BLaER1 (cell line): Measurements from ENCODE around the gene ARRDC4.
A peak's percentile ranks its signal among the peaks of the same experiment; 100 is the strongest.

ENCODE experiments used
- H3K27ac ChIP-seq: shearing (Covaris generic); formaldehyde crosslinking; 2 replicates; pipeline ENCODE4 v1.8.1; 2022
- H3K27me3 ChIP-seq: shearing (Covaris generic); formaldehyde crosslinking; 2 replicates; pipeline ENCODE4 v1.8.1; 2022
- H3K36me3 ChIP-seq: shearing (Covaris generic); formaldehyde crosslinking; 2 replicates; pipeline ENCODE4 v1.8.1; 2022
- H3K4me1 ChIP-seq: shearing (Covaris generic); formaldehyde crosslinking; 2 replicates; pipeline ENCODE4 v1.8.1; 2022
- H3K4me2 ChIP-seq: shearing (Covaris generic); formaldehyde crosslinking; 2 replicates; pipeline ENCODE4 v1.8.1; 2022
- H3K4me3 ChIP-seq: shearing (Covaris generic); formaldehyde crosslinking; 2 replicates; pipeline ENCODE4 v1.8.1; 2022
- H3K9ac ChIP-seq: shearing (Covaris generic); formaldehyde crosslinking; 2 replicates; pipeline ENCODE4 v1.8.1; 2022
- H3K9me3 ChIP-seq: shearing (Covaris generic); formaldehyde crosslinking; 2 replicates; pipeline ENCODE4 v1.8.1; 2022
- H4K20me1 ChIP-seq: shearing (Covaris generic); formaldehyde crosslinking; 2 replicates; pipeline ENCODE4 v1.8.1; 2022
- Cebpa-rat ChIP-seq: shearing (Covaris generic); IDR thresholded peaks from 2 replicates; pipeline ENCODE4 v1.8.1; 2022

ARRDC4 gene

GRCh38 chr15:97993310-97993738 is 32.8 kb downstream of the ARRDC4 start:
- H3K4me1 ChIP-seq: peaks cover 25% of the 10 kb centered on the region
- H3K9me3 ChIP-seq: 0 out of 2 replicates have a peak, but pooled peaks cover 3% of the 10 kb centered on the region

DNA sequence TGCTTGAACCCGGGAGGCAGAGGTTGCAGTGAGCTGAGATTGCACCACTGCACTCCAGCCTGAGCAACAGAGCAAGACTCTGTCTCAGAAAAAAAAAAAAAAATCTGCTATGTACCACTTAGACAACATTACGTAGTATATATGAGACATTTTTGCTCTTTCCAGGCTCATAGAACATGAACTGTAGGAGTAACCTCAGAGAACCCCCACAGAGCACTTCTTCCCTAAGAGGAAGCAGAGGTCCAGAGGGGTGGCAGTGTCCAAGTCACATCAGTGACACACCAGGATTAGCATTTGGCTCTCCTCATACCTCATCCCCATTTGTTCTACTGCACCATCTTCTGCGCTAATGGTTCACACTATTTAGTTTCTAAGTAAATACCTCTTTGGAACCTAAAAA is 33.7 kb downstream of the ARRDC4 start:
- H3K4me2 ChIP-seq: no peak overlapping the region
- H3K36me3 ChIP-seq: no peaks in the 10 kb centered on the region
- no peak overlapping the region for H3K4me3 ChIP-seq
- H3K9me3 ChIP-seq: 0 out of 2 replicates have a peak, but pooled peaks cover 2% of the 10 kb centered on the region
- H3K27me3 ChIP-seq: no peaks in the 10 kb centered on the region
- no peak overlapping the region for H3K27ac ChIP-seq
- H3K9ac ChIP-seq: no peak overlapping the region
- TF ChIP-seq Cebpa-rat: no peak
- H3K4me1 ChIP-seq: peaks cover 34% of the 10 kb centered on the region
- H4K20me1 ChIP-seq: no peaks in the 10 kb centered on the region

More at GRCh38 chr15:97993310-97993738, 32.8 kb downstream of the ARRDC4 start:
- no peak overlapping the region for H3K4me2 ChIP-seq
- H3K27ac ChIP-seq: no peak overlapping the region
- no peaks in the 10 kb centered on the region for H3K27me3 ChIP-seq
- no peak overlapping the region for H3K4me3 ChIP-seq
- no peak overlapping the region for H3K9ac ChIP-seq
- H3K36me3 ChIP-seq: no peaks in the 10 kb centered on the region
- no peaks in the 10 kb centered on the region for H4K20me1 ChIP-seq
- no peak for TF ChIP-seq Cebpa-rat

GRCh38 chr15:97995192-97995591 is 34.7 kb downstream of the ARRDC4 start:
- H4K20me1 ChIP-seq: no peaks in the 10 kb centered on the region
- H3K4me2 ChIP-seq: peak overlapping the region; percentile 56; the same call in 1 of the 2 replicates
- H3K27ac ChIP-seq: no peak overlapping the region
- H3K9ac ChIP-seq: no peak overlapping the region
- H3K36me3 ChIP-seq: no peaks in the 10 kb centered on the region
- TF ChIP-seq Cebpa-rat: no peak
- H3K4me1 ChIP-seq: peaks cover 43% of the 10 kb centered on the region
- H3K9me3 ChIP-seq: no peaks in the 10 kb centered on the region
- H3K4me3 ChIP-seq: no peak overlapping the region
- H3K27me3 ChIP-seq: no peaks in the 10 kb centered on the region

DNA sequence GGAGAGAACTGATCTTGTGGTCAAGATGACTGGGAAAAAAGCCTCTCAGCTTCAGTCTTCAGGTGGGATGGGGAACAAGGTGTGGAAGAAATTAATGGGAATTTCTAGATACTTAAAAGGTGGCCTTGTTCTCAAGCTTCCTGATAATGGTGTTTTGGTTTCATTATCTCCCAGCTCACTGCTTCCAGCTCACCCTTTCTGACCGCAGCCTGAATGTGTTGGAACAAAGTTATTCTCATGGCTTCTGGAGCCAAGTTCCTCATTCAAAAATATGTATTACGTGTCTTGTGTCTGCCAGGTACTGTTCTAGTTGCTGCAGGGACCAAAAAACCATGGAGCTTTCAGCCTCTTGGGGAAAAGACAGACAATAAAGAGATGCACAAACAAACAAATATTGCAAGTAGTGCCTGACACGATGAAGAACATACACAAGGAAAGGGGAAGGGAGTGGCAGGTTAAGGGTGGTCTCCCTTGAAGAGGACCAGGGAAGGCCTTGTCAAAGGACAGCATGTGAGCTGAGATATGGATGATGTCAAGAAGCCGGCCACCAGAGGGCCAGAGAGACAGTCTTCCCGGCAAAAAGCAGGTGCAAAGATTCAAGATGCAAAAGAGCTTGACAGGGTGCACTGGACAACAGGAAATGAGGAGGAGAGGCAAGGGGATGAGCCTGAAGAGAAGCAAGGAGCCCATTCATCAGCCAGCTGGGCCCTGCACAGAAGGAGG is 35.5 kb downstream of the ARRDC4 start:
- Histone ChIP-seq H3K9me3 (no peaks in the 10 kb centered on the region), H3K27me3 (no peaks in the 10 kb centered on the region), H3K4me2 (peak overlapping the region; percentile 56), H3K27ac (no peak overlapping the region), H4K20me1 (no peaks in the 10 kb centered on the region), H3K4me3 (no peak overlapping the region), H3K36me3 (no peaks in the 10 kb centered on the region), H3K4me1 (peaks cover 51% of the 10 kb centered on the region), H3K9ac (no peak overlapping the region)
- TF ChIP-seq Cebpa-rat: no peak

DNA sequence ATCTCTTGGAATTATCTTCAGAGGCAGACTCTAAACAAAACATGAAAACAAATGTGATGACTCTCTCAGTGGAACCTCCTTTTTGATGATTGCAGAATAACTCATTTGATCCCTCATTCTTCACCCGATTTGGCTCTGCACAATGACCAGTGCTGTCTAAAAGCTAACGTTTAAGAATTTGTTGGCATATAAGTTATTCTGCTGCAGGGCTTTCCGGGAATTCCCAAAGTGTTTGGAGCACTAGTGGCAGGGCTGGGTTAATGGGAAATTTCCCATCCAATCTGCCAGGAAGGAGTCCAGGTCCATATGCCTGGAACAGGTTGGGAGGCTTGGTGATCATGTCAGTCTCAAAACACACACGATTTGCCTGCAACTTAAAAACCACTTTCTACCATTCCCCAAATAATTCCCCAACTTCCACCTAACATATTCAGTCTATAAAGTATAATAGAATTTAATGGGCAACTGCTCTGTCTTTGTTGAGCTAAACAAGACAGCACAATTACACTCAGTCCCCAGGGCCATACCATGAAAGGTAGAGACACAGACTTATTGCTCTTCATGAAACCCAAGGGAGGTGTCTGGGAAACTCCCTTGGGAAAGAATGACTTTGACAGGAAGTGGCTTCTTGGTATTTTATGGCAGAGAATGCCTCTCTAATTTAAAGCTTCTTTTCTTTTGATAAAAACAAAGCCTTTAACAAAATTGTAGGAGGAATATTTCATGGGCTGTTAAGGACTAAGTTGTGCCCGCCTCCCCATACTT is 38.0 kb downstream of the ARRDC4 start:
- H3K9ac ChIP-seq: no peak overlapping the region
- TF ChIP-seq Cebpa-rat: no peak
- H3K27me3 ChIP-seq: no peaks in the 10 kb centered on the region
- no peaks in the 10 kb centered on the region for H3K9me3 ChIP-seq
- no peaks in the 10 kb centered on the region for H3K36me3 ChIP-seq
- no peak overlapping the region for H3K27ac ChIP-seq
- H3K4me3 ChIP-seq: no peak overlapping the region
- H3K4me2 ChIP-seq: peak overlapping the region; percentile 56
- H3K4me1 ChIP-seq: peaks cover 51% of the 10 kb centered on the region
- H4K20me1 ChIP-seq: no peaks in the 10 kb centered on the region

- H3K9ac ChIP-seq: no peak overlapping the region
- H3K4me2 ChIP-seq: peak overlapping the region; percentile 34
- peaks cover 50% of the 10 kb centered on the region for H3K4me1 ChIP-seq
- H3K36me3 ChIP-seq: no peaks in the 10 kb centered on the region
- TF ChIP-seq Cebpa-rat: no peak
- H3K4me3 ChIP-seq: no peak overlapping the region
- H3K27me3 ChIP-seq: no peaks in the 10 kb centered on the region
- no peaks in the 10 kb centered on the region for H4K20me1 ChIP-seq
- no peak overlapping the region for H3K27ac ChIP-seq
- peaks cover 6% of the 10 kb centered on the region; the same call in 1 of the 2 replicates for H3K9me3 ChIP-seq
These were observed 40.0 kb downstream of the ARRDC4 start for GRCh38 chr15:98000249-98001203.

DNA sequence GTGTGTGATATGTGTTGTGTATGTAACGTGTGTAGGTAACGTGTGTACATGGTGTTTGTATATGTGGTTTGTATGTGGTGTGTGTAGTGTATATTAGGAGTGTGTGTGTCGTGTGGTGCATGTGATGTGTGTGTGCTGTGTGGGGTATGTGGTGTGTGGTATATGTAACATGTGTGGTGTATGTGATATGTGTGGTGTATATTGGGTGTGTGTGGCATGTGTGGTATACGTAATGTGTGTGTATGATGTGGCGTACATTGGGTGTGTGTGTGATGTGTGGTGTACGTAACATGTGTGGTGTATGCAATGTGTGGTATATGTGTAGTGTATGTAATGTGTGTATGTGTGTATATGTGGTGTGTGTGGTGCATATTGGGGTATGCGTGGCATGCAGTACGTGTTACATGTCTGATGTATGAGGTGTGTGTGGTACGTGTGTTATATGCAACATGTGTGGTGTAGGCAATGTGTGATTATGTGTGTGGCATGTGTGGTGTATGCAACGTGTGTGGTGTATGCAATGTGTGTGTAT is 41.2 kb downstream of the ARRDC4 start:
- TF ChIP-seq Cebpa-rat: no peak
- peaks cover 6% of the 10 kb centered on the region; the same call in 1 of the 2 replicates for H3K9me3 ChIP-seq
- no peak overlapping the region for H3K27ac ChIP-seq
- H3K9ac ChIP-seq: no peak overlapping the region
- no peaks in the 10 kb centered on the region for H3K36me3 ChIP-seq
- no peaks in the 10 kb centered on the region for H4K20me1 ChIP-seq
- H3K4me3 ChIP-seq: no peak overlapping the region
- H3K4me2 ChIP-seq: no peak overlapping the region
- peaks cover 38% of the 10 kb centered on the region for H3K4me1 ChIP-seq
- H3K27me3 ChIP-seq: no peaks in the 10 kb centered on the region

GRCh38 chr15:98002419-98002818 is 41.9 kb downstream of the ARRDC4 start:
- Histone ChIP-seq H3K4me3 (no peak overlapping the region), H3K4me1 (peaks cover 36% of the 10 kb centered on the region), H4K20me1 (no peaks in the 10 kb centered on the region), H3K27me3 (no peaks in the 10 kb centered on the region), H3K27ac (no peak overlapping the region), H3K9me3 (peaks cover 6% of the 10 kb centered on the region; the same call in 1 of the 2 replicates), H3K36me3 (no peaks in the 10 kb centered on the region), H3K9ac (no peak overlapping the region), H3K4me2 (no peak overlapping the region)
- no peak for TF ChIP-seq Cebpa-rat

- Histone ChIP-seq H3K27ac (no peak overlapping the region), H3K4me1 (peaks cover 32% of the 10 kb centered on the region), H3K27me3 (no peaks in the 10 kb centered on the region), H3K36me3 (no peaks in the 10 kb centered on the region), H3K4me3 (no peak overlapping the region), H3K9ac (no peak overlapping the region), H4K20me1 (no peaks in the 10 kb centered on the region), H3K9me3 (peaks cover 6% of the 10 kb centered on the region; the same call in 1 of the 2 replicates), H3K4me2 (no peak overlapping the region)
- no peak for TF ChIP-seq Cebpa-rat
These were observed 42.4 kb downstream of the ARRDC4 start for GRCh38 chr15:98002866-98003265.
